Liver (tissue), 9 donors: ENCODE data around the gene COL6A3. TPM values are rescaled to one million over a fixed set of nuclear protein-coding genes. Genes with fewer than 3 reads are reported as not detected.

ENCODE experiments used
- DNase-seq: peaks from one replicate; pipeline ENCODE4 v3.0.0-alpha.2; 2017; ENCODE audit warnings: low spot score
- H3K27ac ChIP-seq, 2 donors: one replicate each; pipeline ENCODE4 v1.7.0; 2013; ENCODE audit warnings: inconsistent platforms in 2 of 2, low read length in 2 of 2, control low read depth in 1 of 2, low read depth in 1 of 2, mild to moderate bottlenecking in 1 of 2
- H3K27me3 ChIP-seq, 4 donors: one replicate each; pipeline versions ENCODE4 v1.6.1 to v1.7.0; 2013; ENCODE audit warnings: low read length in 3 of 4, inconsistent platforms in 1 of 4, mild to moderate bottlenecking in 1 of 4, moderate library complexity in 1 of 4; ENCODE audit not compliant: control insufficient read depth in 4 of 4, insufficient read depth in 4 of 4
- H3K36me3 ChIP-seq, 4 donors: one replicate each; pipeline versions ENCODE4 v1.6.1 to v1.7.0; 2013; ENCODE audit warnings: low read length in 3 of 4, mild to moderate bottlenecking in 3 of 4, low read depth in 1 of 4, moderate library complexity in 1 of 4; ENCODE audit not compliant: control insufficient read depth in 4 of 4, insufficient read depth in 3 of 4
- H3K4me1 ChIP-seq, 4 donors: one replicate each; pipeline versions ENCODE4 v1.6.1 to v1.7.0; 2013; ENCODE audit warnings: low read length in 3 of 4, mild to moderate bottlenecking in 3 of 4, moderate library complexity in 1 of 4; ENCODE audit not compliant: control insufficient read depth in 4 of 4, insufficient read depth in 4 of 4
- H3K4me3 ChIP-seq, 3 donors: one replicate each; pipeline versions ENCODE4 v1.6.1 to v1.7.0; 2013; ENCODE audit warnings: low read length in 3 of 3, control low read depth in 1 of 3, low read depth in 1 of 3, mild to moderate bottlenecking in 1 of 3
- H3K9ac ChIP-seq, 2 donors: one replicate each; pipeline ENCODE4 v1.7.0; 2013; ENCODE audit warnings: low read length in 2 of 2, mild to moderate bottlenecking in 2 of 2, moderate library complexity in 2 of 2, control low read depth in 1 of 2, low read depth in 1 of 2
- H3K9me3 ChIP-seq, 4 donors: one replicate each; pipeline versions ENCODE4 v1.6.1 to v1.7.0; 2013; ENCODE audit warnings: low read length in 3 of 4; ENCODE audit not compliant: control insufficient read depth in 4 of 4
- ATF3 ChIP-seq: IDR thresholded peaks from 2 replicates; pipeline ENCODE4 v1.6.1; 2016; ENCODE audit warnings: antibody characterized with exemption
- CTCF ChIP-seq: fragments of 150-350 bp; IDR thresholded peaks from 2 replicates; pipeline ENCODE4 v1.5.1; 2017; ENCODE audit warnings: improper control_type of control experiment, low read depth, low read length; ENCODE audit not compliant: missing input control
- EGR1 ChIP-seq, 2 donors: IDR thresholded peaks; 2 replicates each; pipeline ENCODE4 v1.6.1; 2016 to 2018; ENCODE audit warnings: antibody characterized with exemption in 2 of 2, low read depth in 2 of 2
- FOXA2 ChIP-seq: IDR thresholded peaks from 2 replicates; pipeline ENCODE4 v1.6.1; 2016; ENCODE audit warnings: antibody characterized with exemption
- GABPA ChIP-seq, 2 donors: IDR thresholded peaks in 1 of 2; conservative IDR thresholded peaks in 1 of 2; 2 replicates each; pipeline ENCODE4 v1.6.1; 2016; ENCODE audit warnings: antibody characterized with exemption in 2 of 2, mild to moderate bottlenecking in 1 of 2, moderate library complexity in 1 of 2
- HNF4A ChIP-seq, 2 donors: conservative IDR thresholded peaks; 2 replicates each; pipeline ENCODE4 v1.6.1; 2016; ENCODE audit warnings: antibody characterized with exemption in 2 of 2, mild to moderate bottlenecking in 2 of 2
- HNF4G ChIP-seq: IDR thresholded peaks from 2 replicates; pipeline ENCODE4 v1.6.1; 2016; ENCODE audit warnings: antibody characterized with exemption
- JUND ChIP-seq, 2 donors: IDR thresholded peaks; 2 replicates each; pipeline ENCODE4 v1.6.1; 2016; ENCODE audit warnings: antibody characterized with exemption in 2 of 2
- NR2F2 ChIP-seq: IDR thresholded peaks from 2 replicates; pipeline ENCODE4 v1.6.1; 2016; ENCODE audit warnings: antibody characterized with exemption
- RAD21 ChIP-seq, 2 donors: IDR thresholded peaks; 2 replicates each; pipeline ENCODE4 v1.6.1; 2016; ENCODE audit warnings: antibody characterized with exemption in 2 of 2, mild to moderate bottlenecking in 2 of 2
- REST ChIP-seq: IDR thresholded peaks from 2 replicates; pipeline ENCODE4 v1.6.1; 2016; ENCODE audit warnings: antibody characterized with exemption, mild to moderate bottlenecking
- RXRA ChIP-seq, 2 donors: IDR thresholded peaks; 2 replicates each; pipeline ENCODE4 v1.6.1; 2017 to 2018; ENCODE audit warnings: antibody characterized with exemption in 2 of 2, mild to moderate bottlenecking in 1 of 2
- TAF1 ChIP-seq: conservative IDR thresholded peaks from 2 replicates; pipeline ENCODE4 v1.6.1; 2016; ENCODE audit warnings: antibody characterized with exemption, mild to moderate bottlenecking
- YY1 ChIP-seq: IDR thresholded peaks from 2 replicates; pipeline ENCODE4 v1.6.1; 2016; ENCODE audit warnings: antibody characterized with exemption, mild to moderate bottlenecking
- WGBS: extraction: QIAGEN DNeasy Blood & Tissue Kit; methylation state at CpG from one replicate; pipeline ENCODE4 v1.1.7; 2013; 5-methylcytosine and 5-hydroxymethylcytosine counted together
- polyA plus RNA-seq, 2 donors: library from polyadenylated mRNA; stranded (reverse) in 1 of 2; unstranded in 1 of 2; fragments of 200-250 nt in 1 of 2; fragments of >200 nt in 1 of 2; fragmentation: Nextera tagmentation in 1 of 2; extraction: Ambion mirVana in 1 of 2; gene quantifications; one replicate each; pipeline versions ENCODE4 v1.2.1 to v1.2.3, GENCODE V29; 2013 to 2015
- total RNA-seq, 2 donors: library from RNA; depleted of rRNA; stranded (reverse); fragments of >200 nt; gene quantifications; one replicate each; pipeline ENCODE4 v1.2.3, GENCODE V29; 2014
- TF ChIP-seq, protein P1 (sequence below): IDR thresholded peaks from 2 replicates; pipeline ENCODE4 v1.6.1; 2016; ENCODE audit warnings: antibody characterized with exemption
- TF ChIP-seq, protein P2 (sequence below): IDR thresholded peaks from 2 replicates; pipeline ENCODE4 v1.6.1; 2016; ENCODE audit warnings: antibody characterized with exemption
- donor health status: healthy.
- donor health status: healthy.
- donor health status: healthy.
- donor health status: healthy.
- donor health status: healthy.

Gene COL6A3
- total and polyA plus RNA-seq, 4 donors = 1.7 to 28.7 (median 17.5) TPM

DNA sequence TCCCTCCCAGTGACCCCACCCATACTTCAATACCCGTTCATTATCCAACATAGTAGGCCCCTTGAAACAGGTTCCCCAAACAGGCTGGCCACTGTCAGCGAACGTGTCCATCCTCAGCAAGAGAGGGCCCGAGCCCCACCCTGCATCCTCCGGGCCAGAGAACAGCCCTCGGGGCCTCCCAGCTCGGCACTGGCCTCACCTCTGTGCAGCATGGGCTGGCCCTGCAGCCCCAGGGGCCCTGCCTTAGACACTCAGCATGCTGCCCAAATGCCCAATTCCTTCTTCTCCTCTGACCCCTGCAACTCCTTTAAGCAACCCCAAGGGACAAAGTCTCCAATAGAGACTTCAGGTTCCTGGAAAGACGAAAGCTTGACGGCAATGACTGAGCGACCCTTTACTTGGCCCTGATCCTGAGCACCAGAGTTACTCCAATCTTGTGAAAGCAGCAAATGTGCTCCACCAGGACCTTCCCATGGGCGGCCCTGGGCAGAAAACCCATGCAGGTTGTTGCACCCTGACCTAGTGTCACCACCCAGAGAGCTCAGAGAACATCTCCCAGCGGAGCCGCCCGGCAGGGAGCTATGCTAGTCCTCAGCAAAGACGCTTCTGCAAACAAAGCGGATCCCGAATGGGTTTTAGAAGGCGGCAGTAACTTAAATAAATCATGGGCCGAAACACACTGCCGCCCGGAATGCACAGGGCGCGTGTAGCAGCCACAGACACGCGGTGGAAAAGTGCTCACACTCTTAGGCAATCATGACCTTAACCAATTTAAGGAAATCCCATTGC lies 782 bp downstream of the COL6A3 start:
- Histone ChIP-seq H3K27me3 (peaks cover 0 to 6% (median 2%) of the 10 kb centered on the region in 4 donors), H3K36me3 (no peaks in the 10 kb centered on the region), H3K9me3 (no peaks in the 10 kb centered on the region), H3K9ac (no peak overlapping the region), H3K4me3 (peak overlapping the region in 1 of 3 donors; percentile 30), H3K4me1 (no peaks in the 10 kb centered on the region), H3K27ac (peak overlapping the region; percentile 16 to 47)
- 54% methylated on average over 25 of the region's 25 CpGs for WGBS
- TF ChIP-seq RAD21 (IDR thresholded peaks at IDR 0.05) (no peak), HNF4A (conservative IDR thresholded peaks at IDR 0.05) (no peak), CTCF (no peak), FOXA2 (no peak), NR2F2 (no peak), HNF4G (no peak), RXRA (IDR thresholded peaks at IDR 0.05) (no peak), JUND (IDR thresholded peaks at IDR 0.05) (no peak), GABPA (IDR thresholded peaks at IDR 0.05 in 1 of 2, conservative IDR thresholded peaks at IDR 0.05 in 1 of 2) (no peak), REST (no peak), YY1 (no peak), TAF1 (no peak), EGR1 (IDR thresholded peaks at IDR 0.05; ENCODE audit: low read depth in 2 of 2) (no peak)
- TF ChIP-seq, protein P1, sequence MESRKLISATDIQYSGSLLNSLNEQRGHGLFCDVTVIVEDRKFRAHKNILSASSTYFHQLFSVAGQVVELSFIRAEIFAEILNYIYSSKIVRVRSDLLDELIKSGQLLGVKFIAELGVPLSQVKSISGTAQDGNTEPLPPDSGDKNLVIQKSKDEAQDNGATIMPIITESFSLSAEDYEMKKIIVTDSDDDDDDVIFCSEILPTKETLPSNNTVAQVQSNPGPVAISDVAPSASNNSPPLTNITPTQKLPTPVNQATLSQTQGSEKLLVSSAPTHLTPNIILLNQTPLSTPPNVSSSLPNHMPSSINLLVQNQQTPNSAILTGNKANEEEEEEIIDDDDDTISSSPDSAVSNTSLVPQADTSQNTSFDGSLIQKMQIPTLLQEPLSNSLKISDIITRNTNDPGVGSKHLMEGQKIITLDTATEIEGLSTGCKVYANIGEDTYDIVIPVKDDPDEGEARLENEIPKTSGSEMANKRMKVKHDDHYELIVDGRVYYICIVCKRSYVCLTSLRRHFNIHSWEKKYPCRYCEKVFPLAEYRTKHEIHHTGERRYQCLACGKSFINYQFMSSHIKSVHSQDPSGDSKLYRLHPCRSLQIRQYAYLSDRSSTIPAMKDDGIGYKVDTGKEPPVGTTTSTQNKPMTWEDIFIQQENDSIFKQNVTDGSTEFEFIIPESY = no peak
- TF ChIP-seq, protein P2, sequence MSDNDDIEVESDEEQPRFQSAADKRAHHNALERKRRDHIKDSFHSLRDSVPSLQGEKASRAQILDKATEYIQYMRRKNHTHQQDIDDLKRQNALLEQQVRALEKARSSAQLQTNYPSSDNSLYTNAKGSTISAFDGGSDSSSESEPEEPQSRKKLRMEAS = no peak
- no peak for DNase-seq

- Histone ChIP-seq H3K36me3 (no peaks in the 10 kb centered on the region), H3K27me3 (peaks cover 0 to 6% (median 2%) of the 10 kb centered on the region in 4 donors), H3K9me3 (no peaks in the 10 kb centered on the region), H3K4me1 (peaks cover 0 to 1% (median 0%) of the 10 kb centered on the region in 4 donors), H3K9ac (no peak overlapping the region), H3K27ac (peak overlapping the region; percentile 4 to 47), H3K4me3 (peak overlapping the region in 1 of 3 donors; percentile 30)
- TF ChIP-seq HNF4A (conservative IDR thresholded peaks at IDR 0.05) = no peak
- TF ChIP-seq ATF3 = no peak
- no peak for TF ChIP-seq YY1
- TF ChIP-seq, protein P2 = no peak
- TF ChIP-seq NR2F2 = no peak
- TF ChIP-seq, protein P1 = no peak
- no peak for TF ChIP-seq GABPA (IDR thresholded peaks at IDR 0.05 in 1 of 2, conservative IDR thresholded peaks at IDR 0.05 in 1 of 2)
- TF ChIP-seq REST = no peak
- WGBS = 75% methylated on average over 7 of the region's 7 CpGs
- DNase-seq = no peak
Measured at GRCh38 chr2:237412646-237412987, 1.3 kb downstream of the COL6A3 start.
